K562 treated with DMSO at 1 percent for 24 hours (cell line): ENCODE data around the gene AMHR2. TPM values are rescaled to one million over a fixed set of nuclear protein-coding genes. Genes with fewer than 3 reads are reported as not detected.

Experiments
- total RNA-seq: library from RNA; unstranded; fragments of 300-600 nt; gene quantifications from 2 replicates; pipeline ENCODE4 v1.2.3, GENCODE V29; 2022; ENCODE audit warnings: low read depth; ENCODE audit not compliant: insufficient read depth

AMHR2 gene
- 44.0 and 52.1 TPM in 2 replicates for total RNA-seq

GRCh38 chr12:53423597-53423996 is at the start of gene AMHR2:
TSS of gene AMHR2 (plus strand) at chr12:53423855. CDS start at chr12:53423935, 80 bp downstream.

GRCh38 chr12:53380104-53380793 is 43.4 kb upstream of the AMHR2 start, which contains the start of gene SP1:
TSS of gene SP1 (plus strand) at chr12:53380176. CDS start at chr12:53380292, 116 bp downstream.

GRCh38 chr12:53441040-53441833 is 17.6 kb downstream of the AMHR2 start, which contains the start of gene PRR13:
TSS of gene PRR13 (plus strand) at chr12:53441734. CDS start at chr12:53442715, 981 bp downstream.

GRCh38 chr12:53451661-53452158 is 28.1 kb downstream of the AMHR2 start, which contains the start of gene PCBP2:
TSS of gene PCBP2 (plus strand) at chr12:53452102. CDS start at chr12:53454801, 2,699 bp downstream.

Other genes starting within 250 kb of the AMHR2 start
- 17.8 and 19.3 TPM in 2 replicates for gene ZNF740, start 243.1 kb upstream of the AMHR2 start, total RNA-seq
- gene CSAD, start 242.9 kb upstream of the AMHR2 start, total RNA-seq, result 11.8 and 13.8 TPM in 2 replicates
- gene ITGB7, start 216.6 kb upstream of the AMHR2 start, total RNA-seq, result 1.4 and 1.6 TPM in 2 replicates
- gene RARG, start 191.6 kb upstream of the AMHR2 start, total RNA-seq, result 5.7 and 8.1 TPM in 2 replicates
- gene ESPL1, start 155.6 kb upstream of the AMHR2 start, total RNA-seq, result 35.7 and 41.1 TPM in 2 replicates
- gene PFDN5, start 128.3 kb upstream of the AMHR2 start, total RNA-seq, result 578 and 589 TPM in 2 replicates
- gene MYG1, start 124.2 kb upstream of the AMHR2 start, total RNA-seq, result 4.4 and 6.6 TPM in 2 replicates
- 76.6 and 87.2 TPM in 2 replicates for gene AAAS, start 102.2 kb upstream of the AMHR2 start, total RNA-seq
- gene SP7, start 87.5 kb upstream of the AMHR2 start, total RNA-seq, result not detected in 2 replicates
- gene SP1, start 43.7 kb upstream of the AMHR2 start, total RNA-seq, result 28.2 and 29.2 TPM in 2 replicates
- 257 and 263 TPM in 2 replicates for gene PRR13, start 17.9 kb downstream of the AMHR2 start, total RNA-seq
- 966 and 972 TPM in 2 replicates for gene PCBP2, start 28.2 kb downstream of the AMHR2 start, total RNA-seq
- gene MAP3K12, start 75.6 kb downstream of the AMHR2 start, total RNA-seq, result 1.5 and 4.7 TPM in 2 replicates
- 61.8 and 66.9 TPM in 2 replicates for gene TARBP2, start 77.4 kb downstream of the AMHR2 start, total RNA-seq
- gene NPFF, start 83.6 kb downstream of the AMHR2 start, total RNA-seq, result not detected in 2 replicates
- gene ATF7, start 202.5 kb downstream of the AMHR2 start, total RNA-seq, result 9.2 and 11.3 TPM in 2 replicates